Aorta (tissue), 5 donors: ENCODE data around the gene TRIM40. TPM values are rescaled to one million over a fixed set of nuclear protein-coding genes. Genes with fewer than 3 reads are reported as not detected.

ENCODE experiments used
- ATAC-seq: fragments of 200-7000 bp; cut with Tn5 transposase; one replicate; pipeline ENCODE4 v1.9.1; 2022; ENCODE audit warnings: moderate library complexity; ENCODE audit not compliant: low FRiP score
- DNase-seq, 2 donors: peaks; one replicate each; pipeline ENCODE4 v3.0.0-alpha.2; 2020
- H3K27ac ChIP-seq, 2 donors: one replicate each; pipeline ENCODE4 v1.5.1; 2013; ENCODE audit warnings: low read length in 2 of 2, mild to moderate bottlenecking in 2 of 2, moderate library complexity in 2 of 2, control low read depth in 1 of 2, inconsistent platforms in 1 of 2, low read depth in 1 of 2
- H3K27me3 ChIP-seq, 2 donors: one replicate each; pipeline ENCODE4 v1.6.1; 2013; ENCODE audit warnings: control low read depth in 1 of 2, low read length in 1 of 2, mild to moderate bottlenecking in 1 of 2, moderate library complexity in 1 of 2; ENCODE audit not compliant: insufficient read depth in 2 of 2, control insufficient read depth in 1 of 2
- H3K36me3 ChIP-seq, 2 donors: one replicate each; pipeline ENCODE4 v1.6.1; 2013; ENCODE audit warnings: control low read depth in 1 of 2, low read length in 1 of 2, mild to moderate bottlenecking in 1 of 2; ENCODE audit not compliant: insufficient read depth in 2 of 2, control insufficient read depth in 1 of 2
- H3K4me1 ChIP-seq, 2 donors: one replicate each; pipeline ENCODE4 v1.6.1; 2013; ENCODE audit warnings: low read length in 2 of 2, control low read depth in 1 of 2, mild to moderate bottlenecking in 1 of 2, moderate library complexity in 1 of 2; ENCODE audit not compliant: insufficient read depth in 2 of 2, control insufficient read depth in 1 of 2
- H3K4me3 ChIP-seq, 2 donors: one replicate each; pipeline ENCODE4 v1.5.1; 2013; ENCODE audit warnings: low read length in 2 of 2, control low read depth in 1 of 2, mild to moderate bottlenecking in 1 of 2
- H3K9me3 ChIP-seq: one replicate; pipeline ENCODE4 v1.6.1; 2013; ENCODE audit warnings: mild to moderate bottlenecking, low read length; ENCODE audit not compliant: control insufficient read depth
- WGBS, 2 donors: extraction: QIAGEN DNeasy Blood & Tissue Kit; methylation state at CpG; one replicate each; pipeline ENCODE4 v1.1.7; 2013; 5-methylcytosine and 5-hydroxymethylcytosine counted together
- intact Hi-C, 2 donors: fragments of 100-400 bp; cut with DNase I; formaldehyde crosslinking; loops; one replicate each; pipeline versions ENCODE4 v1.14.2 to v1.15.0; 2022
- polyA plus RNA-seq, 2 donors: library from polyadenylated mRNA; stranded (reverse); fragments of 200-250 nt; gene quantifications; one replicate each; pipeline ENCODE4 v1.2.3, GENCODE V29; 2013
- total RNA-seq, 2 donors: library from RNA; stranded (reverse); fragmentation: NEBNext Ultra II Directional; extraction: Animal tissue kit (Norgen Biotek cat#: 25700); gene quantifications; one replicate each; pipeline ENCODE4 v1.2.1, GENCODE V29; 2021
- donor health status: healthy with polysubstance abuse.
- donor health status: Bipolar disorder and iron deficiency.
- donor health status: DM: no; HTN: no; CAD: no.
- donor health status: DM: no; HTN: no; CAD: no.
- donor health status: DM: yes; HTN: yes; CAD: no.

Gene TRIM40
- total and polyA plus RNA-seq, 4 donors = 2.9 TPM; not detected in 3

DNA sequence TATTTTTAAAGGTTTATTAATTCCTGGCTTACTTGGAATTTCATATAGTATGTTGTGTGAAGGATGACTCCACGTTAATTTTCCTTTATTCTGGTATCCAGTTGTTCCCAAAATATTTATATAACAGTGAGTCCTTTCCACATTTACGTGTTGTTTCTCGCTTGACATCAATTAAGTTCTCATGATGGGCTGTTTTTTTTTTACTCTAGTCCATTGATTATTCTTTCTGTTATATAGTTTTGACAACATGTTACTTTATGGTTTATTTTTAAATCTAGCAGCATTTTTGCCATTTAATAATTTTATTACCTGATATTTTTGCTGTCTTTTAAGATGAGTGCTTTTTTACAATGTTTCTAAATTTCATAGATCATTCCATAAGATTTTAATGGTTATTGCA is 6.7 kb downstream of the TRIM40 start:
- 60% methylated on average over 3 of the region's 3 CpGs for WGBS, 2 donors
- no peak for DNase-seq
- H3K27ac ChIP-seq = no peak overlapping the region
- no peak overlapping the region for H3K4me3 ChIP-seq
- intact Hi-C loops = no loop called here
- H3K4me1 ChIP-seq = no peaks in the 10 kb centered on the region
- H3K9me3 ChIP-seq = no peaks in the 10 kb centered on the region
- H3K27me3 ChIP-seq = no peaks in the 10 kb centered on the region
- no peak for ATAC-seq
- no peaks in the 10 kb centered on the region for H3K36me3 ChIP-seq

DNA sequence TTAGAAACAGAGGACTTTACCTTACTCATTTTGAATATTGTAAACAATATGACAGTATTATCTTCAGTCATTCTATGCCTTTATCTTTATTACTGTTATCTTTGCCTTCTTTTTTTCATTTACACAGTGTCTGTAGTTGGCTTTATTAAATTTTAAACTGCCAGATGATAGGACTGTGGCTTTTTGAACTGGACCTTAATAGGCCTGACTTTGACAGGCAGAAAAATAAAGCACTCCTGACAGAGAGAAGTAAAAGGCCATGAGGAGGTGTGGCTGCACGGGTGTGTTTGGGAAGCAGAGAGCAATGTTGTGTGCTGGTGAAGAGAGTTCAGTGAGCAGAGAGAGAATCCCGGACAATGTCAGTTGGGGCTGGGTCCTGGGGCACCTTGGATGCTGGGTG is 7.8 kb downstream of the TRIM40 start:
- ATAC-seq = no peak
- no peak for DNase-seq
- Histone ChIP-seq H3K27ac (no peak overlapping the region), H3K4me3 (no peak overlapping the region), H3K36me3 (no peaks in the 10 kb centered on the region), H3K27me3 (no peaks in the 10 kb centered on the region), H3K9me3 (no peaks in the 10 kb centered on the region), H3K4me1 (no peaks in the 10 kb centered on the region)
- WGBS, 2 donors = 59 to 71% methylated on average over 2 of the region's 2 CpGs
- intact Hi-C loops = no loop called here

- no peaks in the 10 kb centered on the region for H3K36me3 ChIP-seq
- H3K4me3 ChIP-seq = no peak overlapping the region
- no peak overlapping the region for H3K27ac ChIP-seq
- ATAC-seq = no peak
- H3K4me1 ChIP-seq = no peaks in the 10 kb centered on the region
- DNase-seq = no peak
- 45 to 48% methylated on average over 6 of the region's 6 CpGs for WGBS, 2 donors
- H3K27me3 ChIP-seq = no peaks in the 10 kb centered on the region
- H3K9me3 ChIP-seq = no peaks in the 10 kb centered on the region
- intact Hi-C loops = no loop called here
These were observed 8.9 kb downstream of the TRIM40 start for GRCh38 chr6:30144811-30145210.

GRCh38 chr6:30145818-30146217 is 9.9 kb downstream of the TRIM40 start:
- H3K27me3 ChIP-seq = no peaks in the 10 kb centered on the region
- whole genome bisulfite sequencing, 2 donors = 33 to 47% methylated on average over 7 of the region's 7 CpGs
- intact Hi-C loops = no loop called here
- H3K36me3 ChIP-seq = no peaks in the 10 kb centered on the region
- no peak for ATAC-seq
- no peaks in the 10 kb centered on the region for H3K9me3 ChIP-seq
- no peak for DNase-seq
- no peak overlapping the region for H3K27ac ChIP-seq
- H3K4me1 ChIP-seq = no peaks in the 10 kb centered on the region
- H3K4me3 ChIP-seq = no peak overlapping the region

- Histone ChIP-seq H3K27ac (no peak overlapping the region), H3K36me3 (no peaks in the 10 kb centered on the region), H3K9me3 (no peaks in the 10 kb centered on the region), H3K27me3 (no peaks in the 10 kb centered on the region), H3K4me1 (no peaks in the 10 kb centered on the region), H3K4me3 (no peak overlapping the region)
- ATAC-seq (no peak), DNase-seq (no peak)
- WGBS, 2 donors = 67 to 80% methylated on average over 3 of the region's 3 CpGs
- intact Hi-C loops = no loop called here
These were observed 11.2 kb downstream of the TRIM40 start for GRCh38 chr6:30147096-30147495.

DNA sequence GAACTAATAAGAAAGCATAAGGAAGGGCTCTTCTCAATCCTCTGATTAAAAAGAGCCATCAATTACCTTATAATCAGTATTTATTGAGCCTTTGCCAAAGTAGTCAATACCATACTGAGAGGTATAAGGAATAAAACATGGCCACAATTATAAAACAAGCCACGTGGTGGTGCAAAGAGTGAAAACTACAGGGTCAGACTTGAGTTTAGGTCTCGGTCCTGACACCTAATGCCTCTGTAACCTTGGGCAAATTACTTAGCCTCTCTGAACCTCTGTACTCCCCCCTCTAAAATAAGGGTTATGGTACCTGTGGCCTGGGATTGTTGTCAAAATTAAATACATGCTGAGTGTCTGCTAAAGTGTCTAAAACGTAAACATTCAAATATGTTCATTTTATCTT is 13.3 kb downstream of the TRIM40 start:
- no peaks in the 10 kb centered on the region for H3K36me3 ChIP-seq
- no peak overlapping the region for H3K4me3 ChIP-seq
- ATAC-seq = no peak
- H3K9me3 ChIP-seq = no peaks in the 10 kb centered on the region
- no peaks in the 10 kb centered on the region for H3K4me1 ChIP-seq
- intact Hi-C loops = no loop called here
- no peak overlapping the region for H3K27ac ChIP-seq
- no peak for DNase-seq
- WGBS, 2 donors = 58 to 62% methylated on average over 3 of the region's 3 CpGs
- H3K27me3 ChIP-seq = no peaks in the 10 kb centered on the region

DNA sequence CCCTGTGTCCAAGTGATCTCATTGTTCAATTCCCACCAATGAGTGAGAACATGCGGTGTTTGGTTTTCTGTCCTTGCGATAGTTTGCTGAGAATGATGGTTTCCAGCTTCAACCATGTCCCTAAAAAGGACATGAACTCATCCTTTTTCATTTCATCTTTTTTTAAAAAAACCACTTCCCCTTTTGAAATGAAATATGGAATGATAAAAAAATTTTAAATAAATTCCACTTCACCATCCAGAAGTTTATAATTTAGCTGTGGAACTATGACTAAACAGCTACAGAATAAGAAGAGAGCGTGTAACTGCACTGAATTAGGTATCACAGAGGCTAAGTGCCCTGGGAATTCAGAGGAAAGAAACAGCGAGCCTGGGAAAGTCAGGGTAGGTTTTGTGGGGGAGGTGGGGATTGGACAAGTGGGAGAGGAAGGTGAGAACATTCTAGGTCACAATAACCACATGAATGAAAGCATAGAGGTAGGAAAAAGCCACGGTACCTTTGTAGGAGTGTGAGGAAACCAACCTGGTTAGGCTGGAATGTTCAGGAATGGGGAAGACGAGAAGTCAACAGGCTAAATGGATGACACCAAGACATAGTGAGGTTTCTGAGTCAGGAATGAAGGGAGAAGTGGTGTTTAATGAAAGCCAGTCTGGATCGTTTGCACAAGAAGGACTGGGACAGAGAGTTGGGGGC is 14.1 kb downstream of the TRIM40 start:
- ATAC-seq (no peak), DNase-seq (no peak)
- H3K36me3 ChIP-seq = no peaks in the 10 kb centered on the region
- no peak overlapping the region for H3K27ac ChIP-seq
- no peaks in the 10 kb centered on the region for H3K4me1 ChIP-seq
- 55 to 61% methylated on average over 7 of the region's 7 CpGs for WGBS, 2 donors
- intact Hi-C loops = no loop called here
- H3K27me3 ChIP-seq = no peaks in the 10 kb centered on the region
- H3K4me3 ChIP-seq = no peak overlapping the region
- no peaks in the 10 kb centered on the region for H3K9me3 ChIP-seq

GRCh38 chr6:30150671-30151395 is 14.9 kb downstream of the TRIM40 start:
- no peaks in the 10 kb centered on the region for H3K4me1 ChIP-seq
- DNase-seq (no peak), ATAC-seq (no peak)
- H3K27me3 ChIP-seq = no peaks in the 10 kb centered on the region
- no peak overlapping the region for H3K27ac ChIP-seq
- WGBS, 2 donors = 84 to 85% methylated on average over 10 of the region's 10 CpGs
- H3K9me3 ChIP-seq = no peaks in the 10 kb centered on the region
- no peaks in the 10 kb centered on the region for H3K36me3 ChIP-seq
- intact Hi-C loops = no loop called here
- no peak overlapping the region for H3K4me3 ChIP-seq

DNA sequence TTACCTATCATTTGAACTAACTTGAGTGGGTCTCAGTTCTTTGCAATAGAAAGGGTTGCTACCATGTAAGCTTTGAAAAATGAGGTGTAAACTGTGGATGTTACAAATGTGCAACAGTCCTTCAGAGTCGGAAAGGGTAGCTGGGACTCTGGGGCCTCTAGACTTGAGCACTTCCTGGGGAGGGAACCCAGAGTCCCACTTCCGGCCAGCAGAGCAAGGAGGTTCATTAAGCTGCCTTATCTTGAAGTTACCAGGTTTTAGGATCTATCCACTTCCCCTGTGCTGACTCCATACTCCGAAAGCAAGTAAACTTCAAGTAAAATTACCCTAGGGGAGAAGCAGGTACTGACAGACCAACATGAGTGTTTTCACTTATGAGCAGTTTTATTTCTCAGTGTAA is 15.6 kb downstream of the TRIM40 start:
- 52 to 65% methylated on average over 3 of the region's 3 CpGs for WGBS, 2 donors
- no peak for ATAC-seq

More for the DNA sequence above, 15.6 kb downstream of the TRIM40 start:
- Histone ChIP-seq H3K4me1 (no peaks in the 10 kb centered on the region), H3K9me3 (no peaks in the 10 kb centered on the region), H3K27me3 (no peaks in the 10 kb centered on the region), H3K27ac (no peak overlapping the region), H3K36me3 (no peaks in the 10 kb centered on the region), H3K4me3 (no peak overlapping the region)
- intact Hi-C loops = no loop called here
- DNase-seq = no peak
